HEK293 (cell line): ENCODE data around the gene TCERG1L.

Source experiments
- CTCF ChIA-PET: fragments of 350-600 bp; formaldehyde crosslinking; extraction: SDS; loops from one replicate; lab custom pipeline; 2021; ENCODE audit warnings: antibody characterized with exemption; lab: Yijun Ruan, JAX
- POLR2A ChIA-PET: fragments of 300-600 bp; formaldehyde crosslinking; extraction: SDS; loops from one replicate; lab custom pipeline; 2020; ENCODE audit warnings: antibody characterized with exemption, inconsistent platforms; lab: Yijun Ruan, JAX
- H3K27ac ChIP-seq: fragments of 200-500 bp; sonication (Bioruptor generic); 2 replicates; pipeline ENCODE4 v1.5.1; 2014; ENCODE audit warnings: low read depth, low read length, control low read depth, inconsistent platforms; ENCODE audit errors: extremely low read depth
- H3K36me3 ChIP-seq, 2 experiments: fragments of 200-500 bp in 1 of 2; sonication (Bioruptor generic) in 1 of 2; 1 replicate in 1 of 2; 2 replicates in 1 of 2; pipeline ENCODE4 v1.5.1; 2014 to 2017; ENCODE audit warnings: inconsistent platforms in 2 of 2, low read length in 2 of 2; ENCODE audit not compliant: control insufficient read depth in 2 of 2, insufficient read depth in 1 of 2
- H3K4me1 ChIP-seq: fragments of 200-500 bp; sonication (Bioruptor generic); 2 replicates; pipeline ENCODE4 v1.5.1; 2014; ENCODE audit warnings: mild to moderate bottlenecking, low read length, inconsistent platforms; ENCODE audit not compliant: control insufficient read depth, insufficient read depth
- H3K4me3 ChIP-seq: 2 replicates; pipeline ENCODE4 v1.5.1; 2011; ENCODE audit warnings: low read depth, mild to moderate bottlenecking, control low read depth, low read length, moderate library complexity
- H3K9me3 ChIP-seq: fragments of 200-500 bp; sonication (Bioruptor generic); 2 replicates; pipeline ENCODE4 v1.5.1; 2014; ENCODE audit warnings: low read depth, low read length, inconsistent platforms; ENCODE audit not compliant: control insufficient read depth, insufficient read depth
- MZF1 ChIP-seq: fragments of 450-650 bp; formaldehyde crosslinking; IDR thresholded peaks from 2 replicates; pipeline ENCODE4 v1.5.1; 2017; ENCODE audit warnings: missing biosample characterization, missing genetic modification characterization, borderline replicate concordance
- SETDB1 ChIP-seq: IDR thresholded peaks from one replicate; pipeline ENCODE4 v1.6.1; 2017; ENCODE audit warnings: mild to moderate bottlenecking, low read length, moderate library complexity, mixed read lengths; ENCODE audit not compliant: insufficient read length
- TSHZ1 ChIP-seq: fragments of 450-650 bp; formaldehyde crosslinking; IDR thresholded peaks from 2 replicates; pipeline ENCODE4 v1.5.1; 2016; ENCODE audit warnings: missing biosample characterization, missing genetic modification characterization, borderline replicate concordance
- ZNF112 ChIP-seq: fragments of 450-650 bp; formaldehyde crosslinking; IDR thresholded peaks from 2 replicates; pipeline ENCODE4 v1.5.0; 2017; ENCODE audit warnings: missing biosample characterization, missing genetic modification characterization
- ZNF133 ChIP-seq: fragments of 450-650 bp; formaldehyde crosslinking; IDR thresholded peaks from 2 replicates; pipeline ENCODE4 v1.5.1; 2016; ENCODE audit warnings: missing biosample characterization, missing genetic modification characterization
- ZNF157 ChIP-seq: fragments of 450-650 bp; formaldehyde crosslinking; IDR thresholded peaks from 2 replicates; pipeline ENCODE4 v1.5.1; 2016; ENCODE audit warnings: missing biosample characterization, missing genetic modification characterization
- ZNF169 ChIP-seq: fragments of 450-650 bp; formaldehyde crosslinking; IDR thresholded peaks from 2 replicates; pipeline ENCODE4 v1.5.1; 2016; ENCODE audit warnings: missing biosample characterization, missing genetic modification characterization
- ZNF248 ChIP-seq: fragments of 450-650 bp; formaldehyde crosslinking; IDR thresholded peaks from 2 replicates; pipeline ENCODE4 v1.5.1; 2017; ENCODE audit warnings: missing biosample characterization, missing genetic modification characterization
- ZNF37A ChIP-seq: fragments of 450-650 bp; IDR thresholded peaks from 2 replicates; pipeline ENCODE4 v1.5.1; 2018; ENCODE audit warnings: missing biosample characterization, missing genetic modification characterization
- ZNF544 ChIP-seq: fragments of 450-650 bp; formaldehyde crosslinking; IDR thresholded peaks from 2 replicates; pipeline ENCODE4 v1.5.0; 2017; ENCODE audit warnings: missing biosample characterization, missing genetic modification characterization
- ZNF561 ChIP-seq: fragments of 450-650 bp; IDR thresholded peaks from 2 replicates; pipeline ENCODE4 v1.5.1; 2018; ENCODE audit warnings: missing biosample characterization, missing genetic modification characterization, borderline replicate concordance
- ZNF571 ChIP-seq: fragments of 450-650 bp; formaldehyde crosslinking; IDR thresholded peaks from 2 replicates; pipeline ENCODE4 v1.5.0; 2017; ENCODE audit warnings: missing biosample characterization, missing genetic modification characterization
- ZNF654 ChIP-seq: fragments of 450-650 bp; formaldehyde crosslinking; IDR thresholded peaks from 2 replicates; pipeline ENCODE4 v1.5.1; 2016; ENCODE audit warnings: low read depth, missing biosample characterization, missing genetic modification characterization
- ZNF843 ChIP-seq: fragments of 450-650 bp; formaldehyde crosslinking; IDR thresholded peaks from 2 replicates; pipeline ENCODE4 v1.5.1; 2016; ENCODE audit warnings: missing biosample characterization, missing genetic modification characterization
- ZSCAN16 ChIP-seq: fragments of 450-650 bp; formaldehyde crosslinking; IDR thresholded peaks from 2 replicates; pipeline ENCODE4 v1.5.1; 2016; ENCODE audit warnings: missing biosample characterization, missing genetic modification characterization
- TF ChIP-seq, protein P1 (sequence below): fragments of 450-650 bp; formaldehyde crosslinking; IDR thresholded peaks from 2 replicates; pipeline ENCODE4 v1.5.1; 2016; ENCODE audit warnings: missing biosample characterization, missing genetic modification characterization
- TF ChIP-seq, protein P2 (sequence below): fragments of 450-650 bp; formaldehyde crosslinking; conservative IDR thresholded peaks from 2 replicates; pipeline ENCODE4 v1.5.1; 2016; ENCODE audit warnings: low read depth, missing biosample characterization, missing genetic modification characterization

Gene TCERG1L

DNA sequence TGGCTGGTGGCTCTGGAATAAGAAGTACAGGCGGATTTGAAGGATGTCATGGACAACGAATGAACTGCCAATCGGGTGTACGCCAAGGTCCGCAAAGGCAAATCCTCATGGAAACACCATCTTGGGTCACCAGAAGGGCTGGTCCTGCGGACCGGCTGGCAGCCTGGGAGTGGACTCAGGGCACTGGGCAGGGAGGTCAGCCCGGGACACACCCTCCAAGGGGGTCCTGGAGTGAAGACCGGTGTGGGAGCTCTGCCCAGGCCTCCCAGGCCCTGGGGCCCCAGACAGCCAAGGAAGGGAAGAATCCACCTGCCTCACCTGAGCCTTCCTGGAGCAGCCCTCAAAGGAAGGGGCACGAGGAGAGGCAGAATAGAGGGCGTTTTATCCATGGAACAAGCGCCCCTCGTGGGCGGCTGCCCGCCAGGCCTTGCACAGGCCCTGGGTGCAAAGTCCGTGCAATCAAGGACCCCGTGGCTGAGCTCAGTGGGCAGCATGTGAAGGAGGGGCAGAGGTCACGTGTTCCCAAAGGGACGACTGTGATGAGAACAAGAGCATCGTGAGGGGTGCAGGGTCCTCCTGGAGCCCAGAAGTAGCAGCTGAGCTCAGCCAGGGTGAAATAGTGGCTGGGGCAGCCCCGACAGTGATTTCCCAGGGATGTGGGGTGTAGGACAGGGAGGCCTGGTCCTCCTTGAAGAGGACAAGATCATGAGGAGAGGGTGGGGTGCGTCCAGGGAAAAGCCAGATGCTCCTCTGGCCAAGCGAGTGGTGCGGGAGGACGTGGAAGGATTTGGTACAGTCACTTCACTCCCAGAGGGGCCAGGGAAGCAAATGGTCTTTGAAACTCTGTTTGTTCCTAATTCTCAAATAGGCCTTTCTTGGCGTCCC lies 105.2 kb downstream of the TCERG1L start:
- ChIA-PET POLR2A (no interaction called here), CTCF (no interaction called here)
- H3K4me1 ChIP-seq, result no peaks in the 10 kb centered on the region
- H3K9me3 ChIP-seq, result no peaks in the 10 kb centered on the region
- H3K4me3 ChIP-seq, result no peak overlapping the region
- no peak overlapping the region for H3K27ac ChIP-seq
- TF ChIP-seq ZNF169 (no peak), ZNF37A (no peak), ZNF571 (no peak), MZF1 (tag by site-specific recombination) (no peak), ZNF843 (tag by site-specific recombination) (no peak), ZNF248 (tag by site-specific recombination) (no peak), ZSCAN16 (tag by site-specific recombination) (no peak), ZNF654 (no peak), ZNF544 (tag by site-specific recombination) (no peak)
- TF ChIP-seq, protein P1, sequence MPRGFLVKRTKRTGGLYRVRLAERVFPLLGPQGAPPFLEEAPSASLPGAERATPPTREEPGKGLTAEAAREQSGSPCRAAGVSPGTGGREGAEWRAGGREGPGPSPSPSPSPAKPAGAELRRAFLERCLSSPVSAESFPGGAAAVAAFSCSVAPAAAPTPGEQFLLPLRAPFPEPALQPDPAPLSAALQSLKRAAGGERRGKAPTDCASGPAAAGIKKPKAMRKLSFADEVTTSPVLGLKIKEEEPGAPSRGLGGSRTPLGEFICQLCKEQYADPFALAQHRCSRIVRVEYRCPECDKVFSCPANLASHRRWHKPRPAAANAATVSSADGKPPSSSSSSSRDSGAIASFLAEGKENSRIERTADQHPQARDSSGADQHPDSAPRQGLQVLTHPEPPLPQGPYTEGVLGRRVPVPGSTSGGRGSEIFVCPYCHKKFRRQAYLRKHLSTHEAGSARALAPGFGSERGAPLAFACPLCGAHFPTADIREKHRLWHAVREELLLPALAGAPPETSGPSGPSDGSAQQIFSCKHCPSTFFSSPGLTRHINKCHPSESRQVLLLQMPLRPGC (tag by site-specific recombination), result no peak
- TF ChIP-seq, protein P2, sequence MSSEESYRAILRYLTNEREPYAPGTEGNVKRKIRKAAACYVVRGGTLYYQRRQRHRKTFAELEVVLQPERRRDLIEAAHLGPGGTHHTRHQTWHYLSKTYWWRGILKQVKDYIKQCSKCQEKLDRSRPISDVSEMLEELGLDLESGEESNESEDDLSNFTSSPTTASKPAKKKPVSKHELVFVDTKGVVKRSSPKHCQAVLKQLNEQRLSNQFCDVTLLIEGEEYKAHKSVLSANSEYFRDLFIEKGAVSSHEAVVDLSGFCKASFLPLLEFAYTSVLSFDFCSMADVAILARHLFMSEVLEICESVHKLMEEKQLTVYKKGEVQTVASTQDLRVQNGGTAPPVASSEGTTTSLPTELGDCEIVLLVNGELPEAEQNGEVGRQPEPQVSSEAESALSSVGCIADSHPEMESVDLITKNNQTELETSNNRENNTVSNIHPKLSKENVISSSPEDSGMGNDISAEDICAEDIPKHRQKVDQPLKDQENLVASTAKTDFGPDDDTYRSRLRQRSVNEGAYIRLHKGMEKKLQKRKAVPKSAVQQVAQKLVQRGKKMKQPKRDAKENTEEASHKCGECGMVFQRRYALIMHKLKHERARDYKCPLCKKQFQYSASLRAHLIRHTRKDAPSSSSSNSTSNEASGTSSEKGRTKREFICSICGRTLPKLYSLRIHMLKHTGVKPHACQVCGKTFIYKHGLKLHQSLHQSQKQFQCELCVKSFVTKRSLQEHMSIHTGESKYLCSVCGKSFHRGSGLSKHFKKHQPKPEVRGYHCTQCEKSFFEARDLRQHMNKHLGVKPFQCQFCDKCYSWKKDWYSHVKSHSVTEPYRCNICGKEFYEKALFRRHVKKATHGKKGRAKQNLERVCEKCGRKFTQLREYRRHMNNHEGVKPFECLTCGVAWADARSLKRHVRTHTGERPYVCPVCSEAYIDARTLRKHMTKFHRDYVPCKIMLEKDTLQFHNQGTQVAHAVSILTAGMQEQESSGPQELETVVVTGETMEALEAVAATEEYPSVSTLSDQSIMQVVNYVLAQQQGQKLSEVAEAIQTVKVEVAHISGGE, result no peak
- TF ChIP-seq, all 188 proteins: peak for 0
- no peaks in the 10 kb centered on the region for H3K36me3 ChIP-seq

GRCh38 chr10:131205556-131205955 lies 106.0 kb downstream of the TCERG1L start:
- no peaks in the 10 kb centered on the region for H3K4me1 ChIP-seq
- no peak overlapping the region for H3K27ac ChIP-seq
- ChIA-PET POLR2A (no interaction called here), CTCF (no interaction called here)
- H3K36me3 ChIP-seq, result no peaks in the 10 kb centered on the region
- H3K9me3 ChIP-seq, result no peaks in the 10 kb centered on the region
- no peak overlapping the region for H3K4me3 ChIP-seq
- no peak for TF ChIP-seq ZNF112 (tag by site-specific recombination)
- TF ChIP-seq ZNF133, result no peak
- no peak for TF ChIP-seq SETDB1
- TF ChIP-seq ZNF157 (tag by site-specific recombination), result no peak
- no peak for TF ChIP-seq ZNF561 (tag by site-specific recombination)
- no peak for TF ChIP-seq TSHZ1 (tag by site-specific recombination)
